Esophagus squamous epithelium (tissue), 5 donors: ENCODE results near the gene IL11RA. TPM values are rescaled to one million over a fixed set of nuclear protein-coding genes. Genes with fewer than 3 reads are reported as not detected.

Source experiments
- DNase-seq: peaks from one replicate; lab custom pipeline; 2025; lab: John Stamatoyannopoulos, UW
- H3K27ac ChIP-seq, 4 donors: fragments of 200-600 bp; sonication (generic); one replicate each; pipeline ENCODE4 v1.5.1; 2016 to 2019; ENCODE audit warnings: mild to moderate bottlenecking in 1 of 4
- H3K27me3 ChIP-seq, 4 donors: fragments of 200-600 bp; sonication (generic); 1 replicate in 3 of 4; 2 replicates in 1 of 4; pipeline versions ENCODE4 v1.5.1 to v1.6.0; 2017 to 2021; ENCODE audit warnings: antibody characterized with exemption in 1 of 4
- H3K36me3 ChIP-seq, 3 donors: fragments of 200-600 bp; sonication (generic); one replicate each; pipeline ENCODE4 v1.5.1; 2016 to 2019
- H3K4me1 ChIP-seq, 3 donors: fragments of 200-600 bp; sonication (generic); one replicate each; pipeline ENCODE4 v1.5.1; 2017 to 2019
- H3K4me3 ChIP-seq, 4 donors: fragments of 200-600 bp; sonication (generic); 1 replicate in 3 of 4; 2 replicates in 1 of 4; pipeline ENCODE4 v1.5.1; 2016 to 2019; ENCODE audit warnings: mild to moderate bottlenecking in 2 of 4, moderate library complexity in 1 of 4
- H3K9me3 ChIP-seq, 3 donors: fragments of 200-600 bp; sonication (generic); one replicate each; pipeline ENCODE4 v1.5.1; 2016 to 2019
- CTCF ChIP-seq, 6 experiments: fragments of 450-650 bp in 4 of 6; fragments of 200-600 bp in 2 of 6; sonication (generic) in 2 of 6; IDR thresholded peaks; one replicate each; pipeline ENCODE4 v1.5.1; 2016 to 2019; ENCODE audit warnings: antibody characterized with exemption in 6 of 6, mild to moderate bottlenecking in 4 of 6, moderate library complexity in 4 of 6
- POLR2A ChIP-seq, 4 donors: fragments of 450-650 bp; IDR thresholded peaks; one replicate each; pipeline ENCODE4 v1.6.1; 2017; ENCODE audit warnings: antibody characterized with exemption in 4 of 4, mild to moderate bottlenecking in 4 of 4, moderate library complexity in 3 of 4
- WGBS, 2 donors: methylation state at CpG; one replicate each; pipeline ENCODE4 v1.1.5; 2018; 5-methylcytosine and 5-hydroxymethylcytosine counted together
- intact Hi-C: fragments of 100-400 bp; cut with DNase I; formaldehyde crosslinking; loops from one replicate; pipeline ENCODE4 v1.15.0; 2022
- total RNA-seq, 4 donors: library from RNA; depleted of rRNA; stranded (reverse); fragments of >200 nt; gene quantifications; one replicate each; pipeline ENCODE4 v1.1.0, GENCODE V29; 2016
- donor health status: DM: yes; HTN: yes; CAD: no.

IL11RA gene
- total RNA-seq, 4 donors from 2014 or later: 2.5 to 18.7 (median 9.3) TPM

GRCh38 chr9:34689512-34689911, 37.5 kb downstream of the IL11RA start:
- intact Hi-C loops: no loop called here
- WGBS, 2 donors: 94 to 100% methylated on average over 3 to 6 of the region's 8 CpGs

GRCh38 chr9:34690983-34691935, 39.3 kb downstream of the IL11RA start, which contains the start of gene CCL19:
Gene CCL19 (minus strand): TSS chr9:34691276. CDS start chr9:34691139, 137 bp downstream.
- H3K4me3 ChIP-seq: no peak within 1 kb of the TSS
- 36 to 50% methylated on average over 3 to 6 of the region's 6 CpGs for WGBS, 2 donors
- no peak for TF ChIP-seq POLR2A (IDR thresholded peaks at IDR 0.05)
- TF ChIP-seq CTCF (IDR thresholded peaks at IDR 0.05): no peak
- no peak within 1 kb of the TSS for H3K27ac ChIP-seq
- no peaks in the 10 kb centered on the region for H3K27me3 ChIP-seq
- no peak for DNase-seq
- H3K4me1 ChIP-seq: peaks cover 0 to 49% (median 5%) of the 10 kb centered on the region in 3 donors
- intact Hi-C loops: no loop called here
- H3K9me3 ChIP-seq: no peaks in the 10 kb centered on the region
- H3K36me3 ChIP-seq: no peaks in the 10 kb centered on the region

More at GRCh38 chr9:34689512-34689911, 37.5 kb downstream of the IL11RA start:
- Histone ChIP-seq H3K4me1 (peaks cover 0 to 64% (median 5%) of the 10 kb centered on the region in 3 donors), H3K27ac (peak overlapping the region in 1 of 4 donors; percentile 9), H3K27me3 (no peaks in the 10 kb centered on the region), H3K9me3 (no peaks in the 10 kb centered on the region), H3K4me3 (no peak overlapping the region), H3K36me3 (no peaks in the 10 kb centered on the region)
- DNase-seq: no peak
- TF ChIP-seq CTCF (IDR thresholded peaks at IDR 0.05): no peak
- no peak for TF ChIP-seq POLR2A (IDR thresholded peaks at IDR 0.05)

- intact Hi-C loops: no loop called here
- H3K27me3 ChIP-seq: no peaks in the 10 kb centered on the region
- H3K4me1 ChIP-seq: peaks cover 0 to 43% (median 5%) of the 10 kb centered on the region in 3 donors
- no peaks in the 10 kb centered on the region for H3K9me3 ChIP-seq
- H3K27ac ChIP-seq: no peak overlapping the region
- H3K36me3 ChIP-seq: no peaks in the 10 kb centered on the region
- no peak overlapping the region for H3K4me3 ChIP-seq
- DNase-seq: no peak
- WGBS, 2 donors: 64 to 78% methylated on average over 5 of the region's 5 CpGs
- TF ChIP-seq CTCF (IDR thresholded peaks at IDR 0.05): no peak
- no peak for TF ChIP-seq POLR2A (IDR thresholded peaks at IDR 0.05)
Observed at GRCh38 chr9:34691936-34692315, 39.9 kb downstream of the IL11RA start.

- no peak overlapping the region for H3K4me3 ChIP-seq
- peaks cover 0 to 26% (median 5%) of the 10 kb centered on the region in 3 donors for H3K4me1 ChIP-seq
- no peaks in the 10 kb centered on the region for H3K9me3 ChIP-seq
- WGBS, 2 donors: 66 to 68% methylated on average over 2 of the region's 2 CpGs
- H3K27ac ChIP-seq: no peak overlapping the region
- no peak for TF ChIP-seq CTCF (IDR thresholded peaks at IDR 0.05)
- no peak for TF ChIP-seq POLR2A (IDR thresholded peaks at IDR 0.05)
- H3K27me3 ChIP-seq: no peaks in the 10 kb centered on the region
- no peaks in the 10 kb centered on the region for H3K36me3 ChIP-seq
- no peak for DNase-seq
- intact Hi-C loops: no loop called here
Observed at GRCh38 chr9:34693560-34693959, 41.6 kb downstream of the IL11RA start.

- Histone ChIP-seq H3K4me1 (peaks cover 0 to 18% (median 5%) of the 10 kb centered on the region in 3 donors), H3K9me3 (no peaks in the 10 kb centered on the region), H3K27ac (no peak overlapping the region), H3K27me3 (peaks cover 0 to 2% (median 0%) of the 10 kb centered on the region in 4 donors), H3K36me3 (no peaks in the 10 kb centered on the region), H3K4me3 (no peak overlapping the region)
- TF ChIP-seq CTCF (IDR thresholded peaks at IDR 0.05): no peak
- no peak for TF ChIP-seq POLR2A (IDR thresholded peaks at IDR 0.05)
- intact Hi-C loops: no loop called here
- no peak for DNase-seq
Observed at GRCh38 chr9:34694811-34695210, 42.8 kb downstream of the IL11RA start.
